H9 (cell line): ENCODE results near the gene MZB1. TPM values are rescaled to one million over a fixed set of nuclear protein-coding genes. Genes with fewer than 3 reads are reported as not detected.
A peak's percentile ranks its signal among the peaks of the same experiment; 100 is the strongest.

Source experiments
- DNase-seq: peaks from one replicate; pipeline ENCODE4 v3.0.0-alpha.2; 2017
- H2AFZ ChIP-seq: one replicate; pipeline ENCODE4 v1.6.1; 2013; ENCODE audit warnings: mild to moderate bottlenecking, low read length, control low read depth, moderate library complexity
- H2AK5ac ChIP-seq: 2 replicates; pipeline ENCODE4 v1.6.1; 2013; ENCODE audit warnings: low read length, control low read depth, mixed read lengths; ENCODE audit not compliant: insufficient read length
- H2BK120ac ChIP-seq: one replicate; pipeline ENCODE4 v1.6.1; 2013; ENCODE audit warnings: low read depth, mild to moderate bottlenecking, low read length, control low read depth, inconsistent platforms; ENCODE audit not compliant: poor library complexity, severe bottlenecking
- H2BK12ac ChIP-seq: 2 replicates; pipeline ENCODE4 v1.6.1; 2013; ENCODE audit warnings: low read length, control low read depth, mixed read lengths, low read depth; ENCODE audit not compliant: insufficient read length
- H2BK15ac ChIP-seq: 2 replicates; pipeline ENCODE4 v1.6.1; 2013; ENCODE audit warnings: low read depth, low read length, control low read depth
- H2BK20ac ChIP-seq: one replicate; pipeline ENCODE4 v1.6.1; 2013; ENCODE audit warnings: low read depth, mild to moderate bottlenecking, low read length, control low read depth, inconsistent platforms; ENCODE audit not compliant: poor library complexity, severe bottlenecking
- H2BK5ac ChIP-seq: 2 replicates; pipeline ENCODE4 v1.6.1; 2013; ENCODE audit warnings: low read length, control low read depth, mixed read lengths; ENCODE audit not compliant: insufficient read length
- H3K14ac ChIP-seq: 2 replicates; pipeline ENCODE4 v1.6.1; 2013; ENCODE audit warnings: low read length, control low read depth; ENCODE audit not compliant: insufficient read depth
- H3K18ac ChIP-seq: 2 replicates; pipeline ENCODE4 v1.6.1; 2013; ENCODE audit warnings: low read depth, mild to moderate bottlenecking, mixed read lengths, low read length, control low read depth; ENCODE audit not compliant: insufficient read length
- H3K23ac ChIP-seq: 2 replicates; pipeline ENCODE4 v1.6.1; 2013; ENCODE audit warnings: low read length, control low read depth, mixed read lengths, low read depth; ENCODE audit not compliant: insufficient read length
- H3K23me2 ChIP-seq: 2 replicates; pipeline ENCODE4 v1.6.1; 2013; ENCODE audit warnings: low read depth, mild to moderate bottlenecking, mixed read lengths, low read length, control low read depth; ENCODE audit not compliant: insufficient read length, poor library complexity, severe bottlenecking
- H3K27ac ChIP-seq: 2 replicates; pipeline ENCODE4 v1.5.1; 2013; ENCODE audit warnings: low read length, control low read depth, mixed read lengths, low read depth; ENCODE audit not compliant: insufficient read length
- H3K27me3 ChIP-seq: 2 replicates; pipeline ENCODE4 v1.6.1; 2013; ENCODE audit warnings: low read length, control low read depth, inconsistent platforms; ENCODE audit not compliant: insufficient read depth
- H3K4ac ChIP-seq: 2 replicates; pipeline ENCODE4 v1.6.1; 2013; ENCODE audit warnings: low read depth, mild to moderate bottlenecking, control low read depth, inconsistent platforms, low read length, moderate library complexity
- H3K4me1 ChIP-seq: 2 replicates; pipeline ENCODE4 v1.6.1; 2013; ENCODE audit warnings: low read length, control low read depth, inconsistent platforms; ENCODE audit not compliant: insufficient read depth
- H3K4me2 ChIP-seq: 2 replicates; pipeline ENCODE4 v1.6.1; 2013; ENCODE audit warnings: low read length, control low read depth, mixed read lengths; ENCODE audit not compliant: insufficient read length, insufficient read depth
- H3K56ac ChIP-seq: 2 replicates; pipeline ENCODE4 v1.6.1; 2013; ENCODE audit warnings: low read depth, mild to moderate bottlenecking, mixed read lengths, low read length, control low read depth; ENCODE audit not compliant: insufficient read length
- H3K79me1 ChIP-seq: 2 replicates; pipeline ENCODE4 v1.6.1; 2013; ENCODE audit warnings: low read depth, mild to moderate bottlenecking, moderate library complexity, low read length, control low read depth, inconsistent platforms; ENCODE audit not compliant: insufficient read depth, poor library complexity, severe bottlenecking
- H3K79me2 ChIP-seq: 2 replicates; pipeline ENCODE4 v1.6.1; 2013; ENCODE audit warnings: low read length, control low read depth, inconsistent platforms; ENCODE audit not compliant: insufficient read depth
- H3K9ac ChIP-seq: 2 replicates; pipeline ENCODE4 v1.6.1; 2013; ENCODE audit warnings: low read length, control low read depth, mixed read lengths; ENCODE audit not compliant: insufficient read length; ENCODE audit errors: extremely low read depth
- H3K9me3 ChIP-seq: one replicate; pipeline ENCODE4 v1.6.1; 2013; ENCODE audit warnings: low read depth, low read length, inconsistent platforms; ENCODE audit not compliant: control insufficient read depth
- H3T11ph ChIP-seq: one replicate; pipeline ENCODE4 v1.6.1; 2013; ENCODE audit warnings: mild to moderate bottlenecking, low read length, control low read depth, inconsistent platforms
- H4K20me1 ChIP-seq: one replicate; pipeline ENCODE4 v1.6.1; 2013; ENCODE audit not compliant: control insufficient read depth, insufficient read length, insufficient read depth
- H4K5ac ChIP-seq: 2 replicates; pipeline ENCODE4 v1.6.1; 2013; ENCODE audit warnings: low read depth, mild to moderate bottlenecking, mixed read lengths, low read length, control low read depth; ENCODE audit not compliant: insufficient read length
- H4K8ac ChIP-seq: replicated peaks from 2 replicates; pipeline ENCODE4 v1.6.1; 2013; ENCODE audit warnings: low read length, control low read depth, mixed read lengths, low read depth; ENCODE audit not compliant: insufficient read length
- H4K91ac ChIP-seq: 2 replicates; pipeline ENCODE4 v1.6.1; 2013; ENCODE audit warnings: low read depth, mild to moderate bottlenecking, moderate library complexity, mixed read lengths, low read length, control low read depth; ENCODE audit not compliant: insufficient read length
- H3K27ac Mint-ChIP-seq, 3 experiments: 2 replicates in 2 of 3; 3 replicates in 1 of 3; pipeline ENCODE4 v1.8.0; 2020 to 2021; ENCODE audit warnings: mixed read lengths in 3 of 3, mild to moderate bottlenecking in 1 of 3, moderate library complexity in 1 of 3
- H3K27me3 Mint-ChIP-seq: 2 replicates; pipeline ENCODE4 v1.8.0; 2021; ENCODE audit warnings: low read depth, mild to moderate bottlenecking, moderate library complexity, mixed read lengths
- H3K36me3 Mint-ChIP-seq, 3 experiments: 2 replicates in 2 of 3; 3 replicates in 1 of 3; pipeline ENCODE4 v1.8.0; 2020 to 2021; ENCODE audit warnings: low read depth in 3 of 3, mixed read lengths in 3 of 3; ENCODE audit not compliant: insufficient read depth in 1 of 3
- H3K4me1 Mint-ChIP-seq, 2 experiments: 2 replicates each; pipeline ENCODE4 v1.8.0; 2020; ENCODE audit warnings: mixed read lengths in 2 of 2
- H3K4me3 Mint-ChIP-seq, 2 experiments: 2 replicates in 1 of 2; 3 replicates in 1 of 2; pipeline ENCODE4 v1.8.0; 2020 to 2021; ENCODE audit warnings: mild to moderate bottlenecking in 2 of 2, mixed read lengths in 2 of 2, moderate library complexity in 1 of 2
- H3K9me3 Mint-ChIP-seq, 2 experiments: 2 replicates in 1 of 2; 3 replicates in 1 of 2; pipeline ENCODE4 v1.8.0; 2020; ENCODE audit warnings: mild to moderate bottlenecking in 2 of 2, mixed read lengths in 2 of 2, moderate library complexity in 1 of 2
- CTCF ChIP-seq: fragments of 200-600 bp; sonication (generic); conservative IDR thresholded peaks from 3 replicates; pipeline ENCODE4 v1.8.0; 2021; ENCODE audit warnings: antibody characterized with exemption, mild to moderate bottlenecking
- WGBS: extraction: QIAGEN DNeasy Blood & Tissue Kit; methylation state at CpG from one replicate; pipeline ENCODE4 v1.1.7; 2013; ENCODE audit warnings: missing lambda C conversion rate, low lambda C conversion rate, mixed read lengths; ENCODE audit not compliant: insufficient read length; ENCODE audit errors: extremely low coverage; 5-methylcytosine and 5-hydroxymethylcytosine counted together
- total RNA-seq: library from RNA; stranded (reverse); gene quantifications from 2 replicates; pipeline ENCODE4 v1.2.1, GENCODE V29; 2021

MZB1 gene
- total RNA-seq, 1 experiment from 2014 or later = 0.31 TPM

DNA sequence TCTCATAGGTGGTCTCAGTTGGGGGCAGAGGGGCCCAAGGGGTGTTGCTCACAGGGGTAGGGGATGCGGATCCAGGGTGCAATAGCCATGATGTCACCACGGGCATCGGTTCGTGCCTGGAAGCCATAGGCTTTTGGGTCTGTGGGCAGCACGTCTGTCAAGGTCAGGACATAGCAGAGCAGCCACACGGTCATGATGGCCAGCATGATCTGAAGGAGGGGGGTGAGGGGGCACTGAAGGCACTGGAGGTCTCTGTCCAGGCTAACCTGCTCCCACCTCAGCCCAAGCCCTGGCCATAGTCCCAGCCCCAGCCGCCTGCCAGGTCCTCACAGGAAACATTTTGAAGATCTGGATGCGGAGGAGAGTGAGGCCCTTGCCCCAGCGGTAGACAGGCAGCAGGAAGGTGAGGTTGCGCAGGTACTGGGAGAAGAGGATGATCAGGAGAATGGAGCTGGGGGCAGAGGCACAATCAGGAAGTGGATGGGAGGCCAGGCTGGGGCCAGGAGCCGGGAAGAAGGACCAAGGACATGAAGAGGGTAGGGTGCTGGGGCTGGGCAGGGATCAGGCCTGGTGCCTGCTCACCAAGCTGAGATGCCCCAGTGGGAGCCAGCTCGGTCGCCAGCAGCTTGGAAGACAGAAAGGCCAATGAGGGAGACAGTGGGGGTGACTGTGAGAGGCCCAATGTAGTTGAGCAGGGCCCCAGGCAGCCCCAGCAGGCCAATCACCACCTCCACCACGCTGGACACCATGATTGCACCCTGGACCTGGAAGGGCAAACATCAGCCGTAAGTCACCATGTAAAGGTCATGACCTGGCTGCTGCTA, 9.9 kb downstream of the MZB1 start:
- Histone ChIP-seq H4K20me1 (no peaks in the 10 kb centered on the region), H3K9me3 (no peaks in the 10 kb centered on the region), H4K5ac (no peak overlapping the region), H3K23ac (no peak overlapping the region), H2BK5ac (no peak overlapping the region), H2BK20ac (no peak overlapping the region), H3K79me1 (no peaks in the 10 kb centered on the region), H3K79me2 (no peaks in the 10 kb centered on the region), H2BK12ac (no peak overlapping the region), H3K4me2 (no peak overlapping the region), H3T11ph (no peak overlapping the region), H3K4ac (no peak overlapping the region), H2BK15ac (no peak overlapping the region), H4K91ac (no peak overlapping the region), H3K56ac (no peak overlapping the region), H2AFZ (no peak overlapping the region), H2BK120ac (no peak overlapping the region), H3K18ac (no peak overlapping the region), H3K23me2 (no peaks in the 10 kb centered on the region), H2AK5ac (no peak overlapping the region), H3K4me1 (no peaks in the 10 kb centered on the region), H3K14ac (no peak overlapping the region), H3K27ac (no peak overlapping the region), H3K9ac (no peak overlapping the region), H4K8ac (no peak overlapping the region), H3K27me3 (no peaks in the 10 kb centered on the region)
- peaks cover 19 to 27% of the 10 kb centered on the region in 2 experiments; a peak in 3 of 4 replicates for H3K4me1 Mint-ChIP-seq
- peaks cover 0 to 2% (median 0%) of the 10 kb centered on the region in 3 experiments; a peak in 2 of 7 replicates for H3K36me3 Mint-ChIP-seq
- H3K9me3 Mint-ChIP-seq = no peaks in the 10 kb centered on the region
- H3K4me3 Mint-ChIP-seq = no peak overlapping the region
- TF ChIP-seq CTCF = no peak
- H3K27ac Mint-ChIP-seq = peak overlapping the region in 1 of 3 experiments; percentile 5; a peak in 1 of 7 replicates
- DNase-seq = no peak
- H3K27me3 Mint-ChIP-seq = no peaks in the 10 kb centered on the region; the same call in 1 of the 2 replicates
- WGBS = no CpG with 5 or more reads among the region's 15 CpGs
